GM12878 (cell line): ENCODE data around the gene SCMH1. TPM values are rescaled to one million over a fixed set of nuclear protein-coding genes. Genes with fewer than 3 reads are reported as not detected.

Experiments used
- ASH2L ChIP-seq: fragments of 300-600, 200-600 bp; sonication (generic); IDR thresholded peaks from 2 replicates; pipeline ENCODE4 v1.6.1; 2017; ENCODE audit warnings: low read depth, mild to moderate bottlenecking, borderline replicate concordance
- CBX5 ChIP-seq: sonication (generic); IDR thresholded peaks from 2 replicates; pipeline ENCODE4 v1.6.1; 2016; ENCODE audit warnings: low read depth, moderate library complexity, mild to moderate bottlenecking, inconsistent platforms
- CUX1 ChIP-seq: IDR thresholded peaks from 2 replicates; pipeline ENCODE4 v1.6.1; 2012; ENCODE audit warnings: improper control_type of control experiment, low read depth, low read length; ENCODE audit not compliant: insufficient replicate concordance
- E4F1 ChIP-seq: fragments of 450-650 bp; IDR thresholded peaks from 2 replicates; pipeline ENCODE4 v1.6.1; 2018; ENCODE audit warnings: borderline replicate concordance, mild to moderate bottlenecking; ENCODE audit not compliant: partially characterized antibody
- MTA2 ChIP-seq: fragments of 450-650 bp; IDR thresholded peaks from 2 replicates; pipeline ENCODE4 v1.6.1; 2016; ENCODE audit warnings: low read depth, mild to moderate bottlenecking, moderate library complexity
- NFYB ChIP-seq: IDR thresholded peaks from 2 replicates; pipeline ENCODE4 v1.6.1; 2011; ENCODE audit warnings: low read depth, mild to moderate bottlenecking, low read length, improper control_type of control experiment, moderate library complexity; ENCODE audit not compliant: insufficient read depth
- NR2C2 ChIP-seq: IDR thresholded peaks from 2 replicates; pipeline ENCODE4 v1.6.1; 2011; ENCODE audit warnings: borderline replicate concordance, low read depth; ENCODE audit not compliant: control insufficient read depth, insufficient read length
- NRF1 ChIP-seq: conservative IDR thresholded peaks from 2 replicates; pipeline ENCODE4 v1.6.1; 2011; ENCODE audit warnings: mild to moderate bottlenecking, low read depth, low read length, improper control_type of control experiment
- PML ChIP-seq: IDR thresholded peaks from 2 replicates; pipeline ENCODE4 v1.6.1; 2012; ENCODE audit warnings: low read length, inconsistent platforms
- RAD21 ChIP-seq: IDR thresholded peaks from 2 replicates; pipeline ENCODE4 v1.6.1; 2011; ENCODE audit warnings: mild to moderate bottlenecking, low read depth, low read length, moderate library complexity; ENCODE audit not compliant: insufficient read depth
- SP1 ChIP-seq: IDR thresholded peaks from one replicate; pipeline ENCODE4 v1.6.1; 2011; ENCODE audit warnings: low read depth, low read length
- SREBF1 ChIP-seq: IDR thresholded peaks from 2 replicates; pipeline ENCODE4 v1.6.1; 2012; ENCODE audit warnings: mild to moderate bottlenecking, low read length
- polyA plus RNA-seq, 11 experiments: library from polyadenylated mRNA; depleted of rRNA in 4 of 11; unstranded in 6 of 11; stranded (reverse) in 5 of 11; fragments of >200 nt; fragmentation: Nextera tagmentation in 4 of 11; fragmentation: Illumina TruSeq in 1 of 11; extraction: Ambion mirVana in 4 of 11; extraction: Trizol in 1 of 11; gene quantifications; 1 replicate in 1 of 11; 2 replicates in 10 of 11; pipeline versions ENCODE4 v1.2.1 to v1.2.3, GENCODE V29; 2011 to 2016; ENCODE audit warnings: inconsistent platforms in 2 of 11, missing spikeins in 2 of 11, low read depth in 1 of 11
- total RNA-seq, 4 experiments: library from RNA; depleted of rRNA in 3 of 4; stranded (reverse); fragments of >200 nt in 3 of 4; fragmentation: Illumina TruSeq in 1 of 4; extraction: Trizol in 1 of 4; gene quantifications; 2 replicates each; pipeline versions ENCODE4 v1.2.1 to v1.2.3, GENCODE V29; 2013 to 2021
- TF ChIP-seq, protein P1 (sequence below), 3 experiments: IDR thresholded peaks in 2 of 3; conservative IDR thresholded peaks in 1 of 3; 2 replicates each; pipeline ENCODE4 v1.5.1; 2011; ENCODE audit warnings: low read depth in 3 of 3, low read length in 3 of 3, mild to moderate bottlenecking in 3 of 3, control low read depth in 2 of 3, moderate library complexity in 2 of 3, inconsistent platforms in 1 of 3, mixed read lengths in 1 of 3; ENCODE audit not compliant: control insufficient read depth in 2 of 3, insufficient read depth in 1 of 3; ENCODE audit errors: extremely low read depth in 1 of 3
- TF ChIP-seq, protein P2 (sequence below): fragments of 450-650 bp; formaldehyde crosslinking; IDR thresholded peaks from 2 replicates; pipeline ENCODE4 v1.5.0; 2022; ENCODE audit warnings: mild to moderate bottlenecking, missing genetic modification characterization
- TF ChIP-seq, protein P3 (sequence below): fragments of 450-650 bp; IDR thresholded peaks from 2 replicates; pipeline ENCODE4 v1.6.1; 2016; ENCODE audit warnings: mild to moderate bottlenecking

Gene SCMH1
- total and polyA plus RNA-seq, 10 of the 15 experiments (the other 5 are each of a cell fraction or from before 2014, with no cell fraction given), result 7.5 to 44.1 (median 27.8) TPM

DNA sequence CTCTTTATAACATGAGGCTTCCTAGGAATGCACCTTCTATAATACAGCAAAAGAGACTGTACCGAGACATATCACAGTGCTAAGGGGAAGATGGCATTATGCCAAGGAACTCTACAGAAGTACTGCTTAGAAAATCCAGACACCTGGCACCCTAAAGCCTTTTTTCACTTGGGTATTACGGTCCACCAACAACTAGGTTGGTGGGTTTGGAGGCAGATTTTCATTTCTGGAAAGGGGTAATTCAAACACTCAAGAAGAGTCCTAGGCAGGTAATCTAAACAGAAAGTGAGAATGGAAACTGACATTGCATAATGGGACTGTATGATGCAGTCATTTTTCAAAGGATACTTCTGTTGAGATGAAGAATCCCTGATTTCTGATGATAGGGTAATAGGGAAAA lies 19.6 kb downstream of the SCMH1 start (continued):
- no peak for TF ChIP-seq CUX1
- no peak for TF ChIP-seq CBX5
- TF ChIP-seq, protein P1, sequence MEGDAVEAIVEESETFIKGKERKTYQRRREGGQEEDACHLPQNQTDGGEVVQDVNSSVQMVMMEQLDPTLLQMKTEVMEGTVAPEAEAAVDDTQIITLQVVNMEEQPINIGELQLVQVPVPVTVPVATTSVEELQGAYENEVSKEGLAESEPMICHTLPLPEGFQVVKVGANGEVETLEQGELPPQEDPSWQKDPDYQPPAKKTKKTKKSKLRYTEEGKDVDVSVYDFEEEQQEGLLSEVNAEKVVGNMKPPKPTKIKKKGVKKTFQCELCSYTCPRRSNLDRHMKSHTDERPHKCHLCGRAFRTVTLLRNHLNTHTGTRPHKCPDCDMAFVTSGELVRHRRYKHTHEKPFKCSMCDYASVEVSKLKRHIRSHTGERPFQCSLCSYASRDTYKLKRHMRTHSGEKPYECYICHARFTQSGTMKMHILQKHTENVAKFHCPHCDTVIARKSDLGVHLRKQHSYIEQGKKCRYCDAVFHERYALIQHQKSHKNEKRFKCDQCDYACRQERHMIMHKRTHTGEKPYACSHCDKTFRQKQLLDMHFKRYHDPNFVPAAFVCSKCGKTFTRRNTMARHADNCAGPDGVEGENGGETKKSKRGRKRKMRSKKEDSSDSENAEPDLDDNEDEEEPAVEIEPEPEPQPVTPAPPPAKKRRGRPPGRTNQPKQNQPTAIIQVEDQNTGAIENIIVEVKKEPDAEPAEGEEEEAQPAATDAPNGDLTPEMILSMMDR (IDR thresholded peaks at IDR 0.05 in 2 of 3, conservative IDR thresholded peaks at IDR 0.05 in 1 of 3; ENCODE audit: control insufficient read depth in 2 of 3, extremely low read depth in 1 of 3, insufficient read depth in 1 of 3, low read depth in 3 of 3, low read length in 3 of 3), result no peak
- no peak for TF ChIP-seq SP1
- TF ChIP-seq NFYB, result no peak
- TF ChIP-seq NRF1, result no peak
- no peak for TF ChIP-seq E4F1
- TF ChIP-seq PML, result no peak
- TF ChIP-seq RAD21, result no peak
- TF ChIP-seq, protein P2, sequence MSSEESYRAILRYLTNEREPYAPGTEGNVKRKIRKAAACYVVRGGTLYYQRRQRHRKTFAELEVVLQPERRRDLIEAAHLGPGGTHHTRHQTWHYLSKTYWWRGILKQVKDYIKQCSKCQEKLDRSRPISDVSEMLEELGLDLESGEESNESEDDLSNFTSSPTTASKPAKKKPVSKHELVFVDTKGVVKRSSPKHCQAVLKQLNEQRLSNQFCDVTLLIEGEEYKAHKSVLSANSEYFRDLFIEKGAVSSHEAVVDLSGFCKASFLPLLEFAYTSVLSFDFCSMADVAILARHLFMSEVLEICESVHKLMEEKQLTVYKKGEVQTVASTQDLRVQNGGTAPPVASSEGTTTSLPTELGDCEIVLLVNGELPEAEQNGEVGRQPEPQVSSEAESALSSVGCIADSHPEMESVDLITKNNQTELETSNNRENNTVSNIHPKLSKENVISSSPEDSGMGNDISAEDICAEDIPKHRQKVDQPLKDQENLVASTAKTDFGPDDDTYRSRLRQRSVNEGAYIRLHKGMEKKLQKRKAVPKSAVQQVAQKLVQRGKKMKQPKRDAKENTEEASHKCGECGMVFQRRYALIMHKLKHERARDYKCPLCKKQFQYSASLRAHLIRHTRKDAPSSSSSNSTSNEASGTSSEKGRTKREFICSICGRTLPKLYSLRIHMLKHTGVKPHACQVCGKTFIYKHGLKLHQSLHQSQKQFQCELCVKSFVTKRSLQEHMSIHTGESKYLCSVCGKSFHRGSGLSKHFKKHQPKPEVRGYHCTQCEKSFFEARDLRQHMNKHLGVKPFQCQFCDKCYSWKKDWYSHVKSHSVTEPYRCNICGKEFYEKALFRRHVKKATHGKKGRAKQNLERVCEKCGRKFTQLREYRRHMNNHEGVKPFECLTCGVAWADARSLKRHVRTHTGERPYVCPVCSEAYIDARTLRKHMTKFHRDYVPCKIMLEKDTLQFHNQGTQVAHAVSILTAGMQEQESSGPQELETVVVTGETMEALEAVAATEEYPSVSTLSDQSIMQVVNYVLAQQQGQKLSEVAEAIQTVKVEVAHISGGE (CRISPR knock-in tag), result no peak
- no peak for TF ChIP-seq ASH2L
- no peak for TF ChIP-seq MTA2
- no peak for TF ChIP-seq NR2C2
- TF ChIP-seq, protein P3, sequence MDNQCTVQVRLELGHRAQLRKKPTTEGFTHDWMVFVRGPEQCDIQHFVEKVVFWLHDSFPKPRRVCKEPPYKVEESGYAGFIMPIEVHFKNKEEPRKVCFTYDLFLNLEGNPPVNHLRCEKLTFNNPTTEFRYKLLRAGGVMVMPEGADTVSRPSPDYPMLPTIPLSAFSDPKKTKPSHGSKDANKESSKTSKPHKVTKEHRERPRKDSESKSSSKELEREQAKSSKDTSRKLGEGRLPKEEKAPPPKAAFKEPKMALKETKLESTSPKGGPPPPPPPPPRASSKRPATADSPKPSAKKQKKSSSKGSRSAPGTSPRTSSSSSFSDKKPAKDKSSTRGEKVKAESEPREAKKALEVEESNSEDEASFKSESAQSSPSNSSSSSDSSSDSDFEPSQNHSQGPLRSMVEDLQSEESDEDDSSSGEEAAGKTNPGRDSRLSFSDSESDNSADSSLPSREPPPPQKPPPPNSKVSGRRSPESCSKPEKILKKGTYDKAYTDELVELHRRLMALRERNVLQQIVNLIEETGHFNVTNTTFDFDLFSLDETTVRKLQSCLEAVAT, result no peak
- no peak for TF ChIP-seq SREBF1
